ENCODE results near the gene SEC11C.
"Not testable (repeated sequence)": the region's sequence is repeated elsewhere in the genome, so short reads cannot be mapped to it uniquely, and the experiment has no call there.

Gene SEC11C

GRCh38 chr18:59139615-59140301 is at the start of gene SEC11C:
Gene SEC11C (plus strand): TSS chr18:59139884. CDS start chr18:59139949, 65 bp downstream.
- peak; percentile 89 for DNase-seq (ENCODE audit: low read depth)

- DNase-seq (ENCODE audit: low read depth): no peak
Measured at GRCh38 chr18:59090966-59091603, 48.6 kb upstream of the SEC11C start.

GRCh38 chr18:59093668-59094067 is 46.0 kb upstream of the SEC11C start:
- no peak for DNase-seq (ENCODE audit: low read depth)

GRCh38 chr18:59094569-59094968 is 45.1 kb upstream of the SEC11C start:
- DNase-seq (ENCODE audit: low read depth): no peak

DNA sequence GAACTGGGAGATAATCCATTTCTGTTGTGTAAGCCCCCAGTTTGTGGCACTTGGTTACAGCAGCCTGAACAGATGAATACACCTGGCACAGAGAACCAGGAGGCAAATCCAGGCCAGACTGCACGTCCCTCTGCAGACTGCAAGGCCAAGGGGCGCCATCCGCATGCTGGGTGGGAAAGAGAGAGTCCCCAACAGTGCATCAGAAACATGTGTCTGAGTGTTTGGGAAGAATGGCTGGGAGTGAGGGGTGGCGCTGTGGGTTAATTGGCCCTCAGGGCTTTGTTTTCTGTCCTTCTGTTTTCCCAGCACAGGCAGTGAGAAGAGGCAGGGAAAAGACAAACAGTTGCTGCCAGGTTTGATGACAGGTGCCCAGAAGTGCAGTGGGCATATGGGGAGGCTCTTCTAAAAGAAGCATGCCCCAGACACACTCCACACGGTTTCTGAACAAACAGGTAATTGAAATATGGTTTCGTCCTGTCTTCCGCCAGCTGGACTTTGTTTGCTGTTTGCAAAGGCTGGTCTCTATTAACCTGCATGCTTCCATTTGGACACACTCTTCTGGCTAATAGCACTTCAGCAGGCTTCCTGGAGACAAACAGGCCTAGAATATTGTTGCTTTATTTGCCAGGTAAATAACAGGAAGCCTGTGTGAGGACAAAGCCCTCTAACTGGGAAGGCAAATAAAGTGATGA is 43.4 kb upstream of the SEC11C start:
- DNase-seq (ENCODE audit: low read depth): no peak

DNA sequence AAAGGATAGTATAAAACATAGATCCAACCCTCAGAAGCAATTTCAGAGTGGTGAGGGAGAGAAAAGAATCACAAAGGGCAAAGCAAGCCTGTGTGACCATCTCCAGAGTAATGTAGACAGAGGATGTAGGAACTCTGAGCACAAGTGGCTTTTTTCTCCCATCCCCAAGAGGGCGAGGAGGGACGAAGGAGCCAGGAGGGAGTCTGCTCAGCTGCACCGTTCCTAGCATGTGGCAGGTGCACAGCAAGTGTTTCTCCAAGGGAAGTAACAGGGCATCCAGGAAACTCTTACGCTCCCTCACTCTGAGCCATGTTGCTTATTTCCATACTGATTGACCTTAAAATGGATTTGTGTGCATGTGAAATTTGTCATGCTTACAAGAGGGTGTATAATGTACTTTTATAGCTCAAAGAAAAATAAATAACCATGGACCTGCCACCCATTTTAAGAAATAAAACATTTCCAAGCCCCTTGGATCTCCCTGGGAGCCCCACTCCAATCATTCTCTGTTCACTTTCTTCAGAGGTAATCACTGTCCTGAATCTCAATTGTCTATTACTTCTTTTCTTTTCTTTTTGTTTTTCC is 37.8 kb upstream of the SEC11C start:
- DNase-seq (ENCODE audit: low read depth): no peak

DNA sequence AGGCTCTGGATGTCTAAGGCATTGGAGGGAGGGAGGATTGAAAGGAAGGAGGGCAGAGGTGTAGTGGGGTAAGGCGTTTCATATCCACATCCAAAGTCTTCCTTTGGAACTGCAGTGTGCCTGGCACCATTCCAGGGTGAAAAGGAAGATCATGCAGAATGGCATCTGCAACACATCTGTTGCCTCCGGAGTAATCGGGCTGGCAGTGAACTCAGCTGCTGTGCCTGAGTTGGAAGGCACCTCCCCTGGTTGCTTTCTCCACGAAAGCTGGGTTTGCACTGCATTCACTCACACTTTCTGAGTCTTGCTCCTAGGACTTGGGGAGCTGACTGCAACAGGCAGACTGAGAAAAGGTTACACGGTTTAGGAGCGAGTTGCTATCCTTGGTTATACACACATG is 30.3 kb upstream of the SEC11C start:
- no peak for DNase-seq (ENCODE audit: low read depth)

- no peak for DNase-seq (ENCODE audit: low read depth)
Measured at GRCh38 chr18:59114160-59114559, 25.5 kb upstream of the SEC11C start.

- peak; percentile 42 for DNase-seq (ENCODE audit: low read depth)
Measured at GRCh38 chr18:59123588-59124369, 15.9 kb upstream of the SEC11C start.

DNA sequence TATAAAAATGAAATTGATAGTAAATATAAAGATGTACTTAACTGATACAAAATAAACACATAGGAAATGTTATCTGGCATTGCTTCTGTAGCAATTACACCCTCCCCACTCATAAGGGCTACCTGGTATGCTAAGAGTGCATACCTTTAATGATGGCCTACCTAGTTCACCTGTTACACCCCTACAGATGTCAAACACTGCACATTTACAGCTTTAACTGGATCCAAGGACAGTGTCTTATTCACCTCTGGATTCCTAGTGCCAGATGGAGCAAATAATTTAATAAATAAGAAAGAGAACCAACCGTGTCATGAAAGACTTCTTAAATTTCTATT is 15.3 kb upstream of the SEC11C start:
- DNase-seq (ENCODE audit: low read depth): no peak

DNA sequence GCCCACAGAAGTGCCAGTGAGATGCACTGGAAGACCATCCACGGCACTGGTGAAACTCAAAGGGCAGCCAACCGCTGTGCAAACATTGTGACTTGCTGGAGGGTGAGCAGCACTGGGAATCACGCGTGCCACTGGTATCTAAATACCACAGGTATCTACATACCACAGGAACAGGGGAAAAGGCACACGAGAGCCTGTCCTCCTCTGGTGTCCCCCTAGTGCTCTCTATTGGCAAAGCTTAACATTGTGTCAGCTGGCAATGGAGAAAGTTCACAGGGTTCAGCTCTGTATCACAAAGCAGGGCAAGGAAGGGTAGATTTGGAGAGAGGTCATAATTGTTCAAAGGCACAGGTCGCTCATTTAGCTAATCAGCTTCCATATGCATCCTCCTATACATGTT is 12.6 kb upstream of the SEC11C start:
- DNase-seq (ENCODE audit: low read depth): no peak

- no peak for DNase-seq (ENCODE audit: low read depth)
Measured at GRCh38 chr18:59129951-59130703, 9.6 kb upstream of the SEC11C start.

- no peak for DNase-seq (ENCODE audit: low read depth)
Measured at GRCh38 chr18:59132810-59133465, 6.7 kb upstream of the SEC11C start.

DNA sequence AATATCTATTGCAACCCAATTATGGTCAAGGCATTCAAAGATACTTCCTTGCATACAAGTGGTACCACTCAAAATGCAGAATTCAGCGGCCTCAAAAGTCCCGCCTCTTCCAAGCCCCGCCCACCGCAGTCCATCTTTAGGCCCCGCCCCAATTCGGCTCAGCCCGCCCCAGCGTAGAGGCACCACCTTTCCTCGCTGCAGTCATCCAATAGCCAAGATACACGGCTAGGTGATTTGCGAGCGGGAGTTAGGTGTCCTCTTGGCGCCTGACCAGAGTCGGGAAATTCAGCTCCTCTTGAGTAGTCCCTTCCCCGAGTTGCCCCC is 431 bp upstream of the SEC11C start:
- DNase-seq (ENCODE audit: low read depth): no peak

DNA sequence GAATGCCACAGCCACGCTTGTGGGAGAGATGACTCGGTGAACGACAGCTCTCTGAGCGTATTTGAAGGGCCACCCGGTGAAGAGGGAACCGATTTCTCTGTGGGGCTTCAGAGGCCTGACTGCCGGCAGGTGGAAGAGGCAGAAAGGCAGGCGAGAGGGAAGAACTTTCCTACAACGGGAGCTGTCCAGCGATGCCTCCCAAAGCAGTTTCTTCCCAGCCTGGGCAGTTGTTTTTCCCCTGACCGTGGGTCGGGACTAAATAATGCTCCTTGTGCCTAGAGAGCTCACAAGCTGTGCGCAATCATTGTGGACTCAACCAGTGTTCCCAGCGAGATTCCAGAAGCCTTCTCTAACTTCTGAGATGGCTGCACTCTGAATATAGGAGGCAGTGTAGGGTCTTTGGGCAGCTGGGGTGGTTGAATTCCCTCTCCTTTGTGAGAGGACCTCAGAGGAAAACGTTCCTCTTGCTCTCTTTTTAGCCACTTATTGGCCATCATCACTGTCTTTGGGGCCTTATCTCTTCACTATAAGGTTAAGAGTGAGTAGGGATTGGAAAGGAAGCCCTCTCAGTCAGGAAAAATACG is 710 bp downstream of the SEC11C start:
- DNase-seq (ENCODE audit: low read depth): peak; percentile 4

DNA sequence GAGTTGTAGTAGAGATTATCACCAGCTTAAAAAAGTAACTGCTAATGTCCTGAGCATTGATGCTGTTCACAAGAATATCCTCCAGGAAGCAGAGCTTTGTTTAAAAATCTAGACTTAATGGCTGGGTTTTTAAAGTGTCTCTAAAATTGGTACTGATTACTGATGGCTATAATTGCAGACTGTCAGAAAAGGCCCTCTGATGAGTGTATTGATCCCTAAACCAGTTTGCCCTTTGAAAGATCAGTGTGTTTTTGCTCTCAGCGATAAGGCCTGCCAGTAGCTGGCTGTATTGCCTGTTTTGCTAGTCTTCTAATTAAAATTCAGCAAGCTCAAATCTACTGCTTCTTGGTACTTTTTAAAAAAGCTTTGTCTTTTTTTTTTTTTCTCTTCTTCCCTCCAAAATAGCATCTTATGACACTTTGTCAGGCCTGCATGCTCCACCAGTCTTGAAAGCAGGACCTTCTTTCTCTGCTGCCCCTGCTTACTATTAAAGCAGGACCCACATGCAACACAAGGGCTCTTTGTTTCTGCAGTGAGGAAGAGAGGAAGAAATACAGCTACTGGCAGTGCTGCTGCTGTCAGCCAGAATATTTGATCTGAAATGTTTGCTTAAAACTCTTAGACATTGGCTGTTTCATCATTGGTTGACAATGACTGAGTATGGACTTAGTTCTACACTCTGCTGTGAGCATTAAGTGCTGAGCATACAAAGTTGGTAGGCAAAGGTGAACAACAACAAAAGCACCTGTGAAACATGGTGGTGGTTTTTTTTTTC is 1.8 kb downstream of the SEC11C start:
- no peak for DNase-seq (ENCODE audit: low read depth)

DNA sequence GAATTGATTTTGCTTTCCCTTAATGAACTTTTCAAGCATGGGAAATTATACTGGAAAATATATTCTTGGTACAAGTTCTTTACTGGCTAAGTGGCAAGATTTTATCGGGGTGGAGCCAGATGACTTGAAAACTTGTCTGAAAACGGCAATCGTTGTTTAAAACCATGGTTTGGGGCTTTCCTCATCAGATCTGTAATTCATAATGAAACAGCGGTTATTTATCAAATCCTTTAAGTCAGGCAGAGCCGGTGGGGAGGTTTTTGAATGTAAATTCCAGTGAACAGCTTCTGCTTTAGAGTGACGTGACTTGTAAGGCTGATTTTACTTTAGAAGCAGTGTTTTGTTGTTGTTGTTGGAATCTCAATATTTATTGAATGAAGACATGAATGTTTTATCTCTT is 2.6 kb downstream of the SEC11C start:
- DNase-seq (ENCODE audit: low read depth): no peak

GRCh38 chr18:59142800-59143416 is 3.2 kb downstream of the SEC11C start:
- not testable (repeated sequence) for DNase-seq (ENCODE audit: low read depth)

- no peak for DNase-seq (ENCODE audit: low read depth)
Measured at GRCh38 chr18:59143441-59143840, 3.8 kb downstream of the SEC11C start.
